Skin epidermis (tissue), 12 donors: ENCODE results near the gene DDX10.
"Not testable (repeated sequence)": the region's sequence is repeated elsewhere in the genome, so short reads cannot be mapped to it uniquely, and the experiment has no call there.

Experiments used
- H3K27ac ChIP-seq, 21 experiments: fragments of 200-600 bp; sonication (generic) in 11 of 21; one replicate each; pipeline ENCODE4 v1.5.0; 2020; ENCODE audit warnings: mild to moderate bottlenecking in 3 of 21, inconsistent platforms in 2 of 21, moderate library complexity in 2 of 21
- H3K4me3 ChIP-seq, 7 experiments: fragments of 200-600 bp; sonication (generic) in 2 of 7; one replicate each; pipeline ENCODE4 v1.5.0; 2020; ENCODE audit warnings: inconsistent platforms in 2 of 7, mild to moderate bottlenecking in 2 of 7, moderate library complexity in 1 of 7

Gene DDX10

GRCh38 chr11:108648528-108648885 is 16.4 kb upstream of the DDX10 start:
- Histone ChIP-seq H3K4me3 (no peak overlapping the region), H3K27ac (peak overlapping the region in 11 of 21 experiments; percentile 19 to 74 (median 58))

GRCh38 chr11:108654100-108654499 is 10.8 kb upstream of the DDX10 start:
- not testable (repeated sequence) for H3K4me3 ChIP-seq

GRCh38 chr11:108654994-108655631 is 9.8 kb upstream of the DDX10 start:
- no peak overlapping the region for H3K27ac ChIP-seq
- H3K4me3 ChIP-seq: no peak overlapping the region

More at GRCh38 chr11:108654100-108654499, 10.8 kb upstream of the DDX10 start:
- not testable (repeated sequence) for H3K27ac ChIP-seq

- H3K27ac ChIP-seq: no peak overlapping the region
These were observed 2.2 kb upstream of the DDX10 start for GRCh38 chr11:108662700-108663099.

GRCh38 chr11:108663154-108663877 is 1.6 kb upstream of the DDX10 start:
- no peak overlapping the region for H3K4me3 ChIP-seq
- no peak overlapping the region for H3K27ac ChIP-seq

More at GRCh38 chr11:108662700-108663099, 2.2 kb upstream of the DDX10 start:
- no peak overlapping the region for H3K4me3 ChIP-seq

GRCh38 chr11:108666373-108666772 is 1.5 kb downstream of the DDX10 start:
- peak overlapping the region in 1 of 21 experiments; percentile 36 for H3K27ac ChIP-seq
- peak overlapping the region in 1 of 7 experiments; percentile 66 for H3K4me3 ChIP-seq

- H3K4me3 ChIP-seq: no peak overlapping the region
These were observed 4.4 kb downstream of the DDX10 start for GRCh38 chr11:108669286-108669685.

GRCh38 chr11:108669711-108670110 is 4.8 kb downstream of the DDX10 start:
- H3K4me3 ChIP-seq: no peak overlapping the region
- H3K27ac ChIP-seq: no peak overlapping the region

More at GRCh38 chr11:108669286-108669685, 4.4 kb downstream of the DDX10 start:
- no peak overlapping the region for H3K27ac ChIP-seq

GRCh38 chr11:108670451-108670850 is 5.6 kb downstream of the DDX10 start:
- Histone ChIP-seq H3K27ac (no peak overlapping the region), H3K4me3 (no peak overlapping the region)

GRCh38 chr11:108672113-108672512 is 7.2 kb downstream of the DDX10 start:
- H3K4me3 ChIP-seq: no peak overlapping the region
- no peak overlapping the region for H3K27ac ChIP-seq

GRCh38 chr11:108672786-108673185 is 7.9 kb downstream of the DDX10 start:
- H3K4me3 ChIP-seq: no peak overlapping the region
- no peak overlapping the region for H3K27ac ChIP-seq

GRCh38 chr11:108679045-108679444 is 14.2 kb downstream of the DDX10 start:
- H3K27ac ChIP-seq: no peak overlapping the region
- no peak overlapping the region for H3K4me3 ChIP-seq

GRCh38 chr11:108680271-108680670 is 15.4 kb downstream of the DDX10 start:
- Histone ChIP-seq H3K4me3 (no peak overlapping the region), H3K27ac (no peak overlapping the region)

- Histone ChIP-seq H3K27ac (no peak overlapping the region), H3K4me3 (no peak overlapping the region)
These were observed 20.7 kb downstream of the DDX10 start for GRCh38 chr11:108685419-108686130.

- no peak overlapping the region for H3K4me3 ChIP-seq
- no peak overlapping the region for H3K27ac ChIP-seq
These were observed 29.0 kb downstream of the DDX10 start for GRCh38 chr11:108693852-108694251.

GRCh38 chr11:108694846-108695245 is 30.0 kb downstream of the DDX10 start:
- no peak overlapping the region for H3K4me3 ChIP-seq
- no peak overlapping the region for H3K27ac ChIP-seq

GRCh38 chr11:108697872-108698473 is 33.1 kb downstream of the DDX10 start:
- Histone ChIP-seq H3K27ac (peak overlapping the region in 12 of 21 experiments; percentile 2 to 73 (median 57)), H3K4me3 (no peak overlapping the region)

- H3K4me3 ChIP-seq: no peak overlapping the region
- H3K27ac ChIP-seq: peak overlapping the region in 15 of 21 experiments; percentile 13 to 73 (median 51)
These were observed 34.2 kb downstream of the DDX10 start for GRCh38 chr11:108698844-108699642.

GRCh38 chr11:108703916-108704315 is 39.0 kb downstream of the DDX10 start:
- Histone ChIP-seq H3K4me3 (no peak overlapping the region), H3K27ac (no peak overlapping the region)
